Measurements from ENCODE around the gene VPS29.

GRCh38 chr12:110467847-110468213 lies 34.1 kb downstream of the VPS29 start:
- TF ChIP-seq TEAD4 (IDR thresholded peaks at IDR 0.05; ENCODE audit: low read depth, low read length) (no peak; the same call in 1 of the 2 replicates), USF2 (IDR thresholded peaks at IDR 0.05; ENCODE audit: low read length) (no peak), POLR2AphosphoS5 (IDR thresholded peaks at IDR 0.05; ENCODE audit: low read depth, low read length) (no peak), CTCF (IDR thresholded peaks at IDR 0.05; ENCODE audit: control extremely low read depth in 1 of 3, insufficient read depth in 1 of 3, low read depth in 1 of 3, low read length in 3 of 3) (no peak), TAF1 (IDR thresholded peaks at IDR 0.05; ENCODE audit: low read depth, low read length) (no peak), EP300 (IDR thresholded peaks at IDR 0.05; ENCODE audit: borderline replicate concordance in 1 of 2, low read depth in 2 of 2, low read length in 2 of 2) (no peak)
